GM12875 (cell line): Measurements from ENCODE around the gene MLLT6.
A peak's percentile ranks its signal among the peaks of the same experiment; 100 is the strongest.

Experiments
- H3K4me3 ChIP-seq: one replicate; pipeline ENCODE4 v1.5.1; 2011; ENCODE audit warnings: low read depth, low read length, control low read depth
- CTCF ChIP-seq: IDR thresholded peaks from 2 replicates; pipeline ENCODE4 v1.5.1; 2011; ENCODE audit warnings: low read depth, mild to moderate bottlenecking, control low read depth, inconsistent platforms, low read length, moderate library complexity, borderline replicate concordance; ENCODE audit not compliant: insufficient read depth

Gene MLLT6

GRCh38 chr17:38727736-38728135, 22.7 kb downstream of the MLLT6 start:
- no peak for TF ChIP-seq CTCF

GRCh38 chr17:38728290-38728831, 23.3 kb downstream of the MLLT6 start:
- no peak for TF ChIP-seq CTCF
- no peak overlapping the region for H3K4me3 ChIP-seq

More at GRCh38 chr17:38727736-38728135, 22.7 kb downstream of the MLLT6 start:
- H3K4me3 ChIP-seq = no peak overlapping the region

- H3K4me3 ChIP-seq = peak overlapping the region; percentile 51
- no peak for TF ChIP-seq CTCF
Measured at GRCh38 chr17:38729368-38729885, 24.4 kb downstream of the MLLT6 start.

GRCh38 chr17:38729886-38730525, 24.9 kb downstream of the MLLT6 start, which contains the start of gene CISD3:
Gene CISD3 (plus strand): TSS chr17:38730341. CDS start chr17:38730359, 18 bp downstream.
- TF ChIP-seq CTCF = peak; percentile 92

GRCh38 chr17:38730526-38731379, 25.7 kb downstream of the MLLT6 start:
- TF ChIP-seq CTCF = no peak

More at GRCh38 chr17:38729886-38730525, 24.9 kb downstream of the MLLT6 start, which contains the start of gene CISD3:
- peak within 1 kb of the TSS; percentile 61 for H3K4me3 ChIP-seq

GRCh38 chr17:38731526-38732294, 26.6 kb downstream of the MLLT6 start:
- TF ChIP-seq CTCF = no peak
- no peak overlapping the region for H3K4me3 ChIP-seq

More at GRCh38 chr17:38730526-38731379, 25.7 kb downstream of the MLLT6 start:
- H3K4me3 ChIP-seq = peak overlapping the region; percentile 61
